Spleen (tissue), 13 donors: ENCODE results near the gene TMED4. TPM values are rescaled to one million over a fixed set of nuclear protein-coding genes. Genes with fewer than 3 reads are reported as not detected.

ENCODE experiments used
- DNase-seq: peaks from one replicate; pipeline ENCODE4 v3.0.0-alpha.2; 2020
- H3K27ac ChIP-seq, 8 donors: fragments of 200-600 bp; sonication (generic) in 7 of 8; 1 replicate in 4 of 8; 2 replicates in 4 of 8; pipeline versions ENCODE4 v1.5.0 to v1.8.0; 2016 to 2021; ENCODE audit warnings: inconsistent platforms in 4 of 8, mild to moderate bottlenecking in 4 of 8, moderate library complexity in 1 of 8
- H3K27me3 ChIP-seq, 7 donors: fragments of 200-600 bp; sonication (generic) in 6 of 7; replicated peaks in 1 of 7; 1 replicate in 4 of 7; 2 replicates in 3 of 7; pipeline versions ENCODE4 v1.5.0 to v1.8.0; 2016 to 2021; ENCODE audit warnings: inconsistent platforms in 3 of 7, mild to moderate bottlenecking in 1 of 7
- H3K36me3 ChIP-seq, 6 donors: fragments of 200-600 bp; sonication (generic) in 5 of 6; 1 replicate in 4 of 6; 2 replicates in 2 of 6; pipeline versions ENCODE4 v1.5.0 to v1.8.0; 2016 to 2021; ENCODE audit warnings: inconsistent platforms in 2 of 6
- H3K4me1 ChIP-seq, 6 donors: fragments of 200-600 bp; sonication (generic) in 5 of 6; 1 replicate in 3 of 6; 2 replicates in 3 of 6; pipeline versions ENCODE4 v1.5.0 to v1.8.0; 2016 to 2021; ENCODE audit warnings: inconsistent platforms in 3 of 6
- H3K4me3 ChIP-seq, 8 donors: fragments of 200-600 bp; sonication (generic) in 7 of 8; 1 replicate in 4 of 8; 2 replicates in 4 of 8; pipeline versions ENCODE4 v1.5.0 to v1.8.0; 2016 to 2021; ENCODE audit warnings: inconsistent platforms in 4 of 8, mild to moderate bottlenecking in 4 of 8, moderate library complexity in 2 of 8
- H3K9me3 ChIP-seq, 8 donors: fragments of 200-600 bp; sonication (generic) in 7 of 8; 1 replicate in 4 of 8; 2 replicates in 4 of 8; pipeline versions ENCODE4 v1.5.0 to v1.8.0; 2016 to 2021; ENCODE audit warnings: inconsistent platforms in 4 of 8
- CTCF ChIP-seq, 11 experiments: fragments of 200-600 bp in 7 of 11; fragments of 450-650 bp in 4 of 11; sonication (generic) in 4 of 11; IDR thresholded peaks in 8 of 11; conservative IDR thresholded peaks in 3 of 11; 1 replicate in 7 of 11; 2 replicates in 4 of 11; pipeline versions ENCODE4 v1.4.0 to v1.8.0; 2016 to 2021; ENCODE audit warnings: antibody characterized with exemption in 11 of 11, inconsistent platforms in 4 of 11, mild to moderate bottlenecking in 1 of 11
- POLR2A ChIP-seq, 3 donors: fragments of 450-650 bp; IDR thresholded peaks; one replicate each; pipeline ENCODE4 v1.5.1; 2017; ENCODE audit warnings: antibody characterized with exemption in 3 of 3, mild to moderate bottlenecking in 1 of 3
- POLR2AphosphoS5 ChIP-seq, 3 donors: sonication (generic); formaldehyde crosslinking; IDR thresholded peaks; one replicate each; pipeline ENCODE4 v1.5.1; 2017; ENCODE audit warnings: antibody characterized with exemption in 3 of 3
- WGBS, 5 donors: extraction: QIAGEN DNeasy Blood & Tissue Kit in 3 of 5; methylation state at CpG; one replicate each; pipeline versions ENCODE4 v1.1.5 to v1.1.7; 2013 to 2018; 5-methylcytosine and 5-hydroxymethylcytosine counted together
- intact Hi-C: fragments of 100-400 bp; cut with DNase I; formaldehyde crosslinking; loops from one replicate; pipeline ENCODE4 v1.15.0; 2023; ENCODE audit warnings: low total_unique reads
- long read RNA-seq, 2 donors: transcript quantifications; one replicate each; lab custom pipeline, GENCODE V29; 2026
- polyA plus RNA-seq, 3 donors: library from polyadenylated mRNA; stranded (reverse); fragments of 200-250 nt; gene quantifications; one replicate each; pipeline ENCODE4 v1.2.1, GENCODE V29; 2013
- total RNA-seq, 7 donors: library from RNA; depleted of rRNA in 3 of 7; stranded (reverse); fragments of >200 nt in 3 of 7; fragmentation: NEBNext Ultra II Directional in 4 of 7; extraction: Animal tissue kit (Norgen Biotek cat#: 25700) in 4 of 7; gene quantifications; one replicate each; pipeline versions ENCODE4 v1.1.0 to v1.2.1, GENCODE V29; 2016 to 2021
- donor health status: healthy with polysubstance abuse.
- donor health status: DM: no; HTN: no; CAD: no; lungs with moderate emphysema.
- donor health status: DM: no; HTN: no; CAD: no.
- donor health status: Bipolar disorder and iron deficiency.
- donor health status: healthy.
- donor health status: DM: no; HTN: no; CAD: no.
- donor health status: DM: yes; HTN: yes; CAD: no.

The TMED4 gene
- total RNA-seq = 100 to 1,000 TPM in 2 of 7 donors, 10 to 100 TPM in 5; 55.4 to 105 (median 66.6) TPM
- 10 to 100 TPM; 26.1 to 34.7 (median 28.7) TPM for polyA plus RNA-seq
- long read RNA-seq, donor 1, transcript TMED4-205 (4 exons, 1,755 nt) = minor isoform, 7 of 27 reads
- long read RNA-seq, donor 1, transcript TMED4-203 (5 exons, 2,322 nt) = major isoform, 18 of 27 reads
- long read RNA-seq, donor 1, partial matches to known transcripts = 0 of 27 reads
- long read RNA-seq, donor 1, other reads (novel, unspliced or antisense) = 0 of 27 reads
- long read RNA-seq, donor 2, transcript TMED4-203 (5 exons, 2,322 nt) = major isoform, 19 of 38 reads
- long read RNA-seq, donor 2, transcript TMED4-205 (4 exons, 1,755 nt) = minor isoform, 5 of 38 reads
- long read RNA-seq, donor 2, partial matches to known transcripts = 13 of 38 reads
- long read RNA-seq, donor 2, other reads (novel, unspliced or antisense) = 0 of 38 reads

GRCh38 chr7:44581879-44582603, at the start of gene TMED4:
Gene TMED4 (minus strand): TSS chr7:44582231. CDS start chr7:44582206, 25 bp downstream.
- H3K4me3 ChIP-seq = peak within 1 kb of the TSS; percentile 75 to 98 (median 86)
- H3K4me1 ChIP-seq = peaks cover 20 to 51% (median 32%) of the 10 kb centered on the region in 6 donors
- H3K27ac ChIP-seq = peak within 1 kb of the TSS; percentile 94 to 99 (median 98)
- peaks cover 0 to 42% (median 27%) of the 10 kb centered on the region in 6 donors for H3K36me3 ChIP-seq
- WGBS, 5 donors = 0 to 1% (median 0%) methylated on average over 18 to 71 of the region's 71 CpGs
- TF ChIP-seq POLR2AphosphoS5 (IDR thresholded peaks at IDR 0.05) = peak; percentile 98 to 99 (median 99)
- peak in 2 of 3 donors; percentile 82 to 84 for TF ChIP-seq POLR2A (IDR thresholded peaks at IDR 0.05)
- TF ChIP-seq CTCF (IDR thresholded peaks at IDR 0.05 in 8 of 11, conservative IDR thresholded peaks at IDR 0.05 in 3 of 11) = peak in 4 of 11 experiments; percentile 18 to 36 (median 24)
- H3K9me3 ChIP-seq = no peaks in the 10 kb centered on the region
- intact Hi-C loops = loop anchor here (10.0 kb wide), 1 partner anchor 553 kb away; no protein-coding TSS in a partner anchor
- H3K27me3 ChIP-seq = no peaks in the 10 kb centered on the region
- peak; percentile 100 for DNase-seq

- peak overlapping the region; percentile 4 to 96 (median 84) for H3K27ac ChIP-seq
- H3K4me1 ChIP-seq = peaks cover 58 to 100% (median 81%) of the 10 kb centered on the region in 6 donors
- H3K36me3 ChIP-seq = peaks cover 0 to 14% (median 6%) of the 10 kb centered on the region in 6 donors
- H3K27me3 ChIP-seq = no peaks in the 10 kb centered on the region
- 25 to 32% (median 27%) methylated on average over 6 of the region's 6 CpGs for WGBS, 5 donors
- no peaks in the 10 kb centered on the region for H3K9me3 ChIP-seq
- H3K4me3 ChIP-seq = peak overlapping the region in 1 of 8 donors; percentile 29
- TF ChIP-seq POLR2AphosphoS5 (IDR thresholded peaks at IDR 0.05) (peak in 1 of 3 donors; percentile 75), CTCF (IDR thresholded peaks at IDR 0.05 in 8 of 11, conservative IDR thresholded peaks at IDR 0.05 in 3 of 11) (no peak)
- DNase-seq = no peak
- intact Hi-C loops = no loop called here
These were observed 49.6 kb upstream of the TMED4 start for GRCh38 chr7:44631458-44632115.

- Histone ChIP-seq H3K36me3 (peaks cover 0 to 21% (median 10%) of the 10 kb centered on the region in 6 donors), H3K4me1 (peaks cover 56 to 100% (median 78%) of the 10 kb centered on the region in 6 donors), H3K27me3 (no peaks in the 10 kb centered on the region), H3K4me3 (peak overlapping the region in 1 of 8 donors; percentile 29), H3K27ac (peak overlapping the region; percentile 4 to 96 (median 84)), H3K9me3 (no peaks in the 10 kb centered on the region)
- no peak for DNase-seq
- WGBS, 5 donors = 61 to 70% (median 67%) methylated on average over 11 of the region's 11 CpGs
- TF ChIP-seq POLR2AphosphoS5 (IDR thresholded peaks at IDR 0.05) (no peak), CTCF (IDR thresholded peaks at IDR 0.05 in 8 of 11, conservative IDR thresholded peaks at IDR 0.05 in 3 of 11) (no peak), POLR2A (IDR thresholded peaks at IDR 0.05) (no peak)
- intact Hi-C loops = no loop called here
These were observed 48.9 kb upstream of the TMED4 start for GRCh38 chr7:44630792-44631457.
